Kidney epithelial cell (primary cell): ENCODE data around the gene SMIM3. TPM values are rescaled to one million over a fixed set of nuclear protein-coding genes. Genes with fewer than 3 reads are reported as not detected.

Experiments used
- DNase-seq: peaks from one replicate; pipeline ENCODE4 v3.0.0-alpha.2; 2010; ENCODE audit warnings: low read depth
- H3K27me3 ChIP-seq: 2 replicates; pipeline ENCODE4 v1.6.0; 2011; ENCODE audit warnings: low read length; ENCODE audit not compliant: control insufficient read depth, insufficient read depth
- H3K36me3 ChIP-seq: 2 replicates; pipeline ENCODE4 v1.5.1; 2011; ENCODE audit warnings: low read length; ENCODE audit not compliant: control insufficient read depth, insufficient read depth
- H3K4me3 ChIP-seq: 2 replicates; pipeline ENCODE4 v1.5.1; 2011; ENCODE audit warnings: low read depth, mild to moderate bottlenecking, control low read depth, low read length
- CTCF ChIP-seq: IDR thresholded peaks from 2 replicates; pipeline ENCODE4 v1.5.1; 2011; ENCODE audit warnings: mild to moderate bottlenecking, moderate library complexity, low read length, control low read depth, inconsistent platforms; ENCODE audit not compliant: insufficient read depth, poor library complexity, severe bottlenecking
- total RNA-seq: library from RNA; depleted of rRNA; stranded (reverse); fragments of >200 nt; gene quantifications from 2 replicates; pipeline ENCODE4 v1.2.3, GENCODE V29; 2015

The SMIM3 gene
- 9.7 and 9.8 TPM in 2 replicates for total RNA-seq

GRCh38 chr5:150778517-150779396, at the start of gene SMIM3:
TSS of gene SMIM3 (plus strand) at chr5:150778757. CDS start at chr5:150795441, 16,684 bp downstream.
- no peaks in the 10 kb centered on the region for H3K27me3 ChIP-seq
- TF ChIP-seq CTCF = peak; percentile 62
- DNase-seq = no peak
- no peaks in the 10 kb centered on the region for H3K36me3 ChIP-seq
- H3K4me3 ChIP-seq = peak within 1 kb of the TSS; percentile 56

- Histone ChIP-seq H3K27me3 (no peaks in the 10 kb centered on the region), H3K4me3 (no peak overlapping the region), H3K36me3 (peaks cover 6% of the 10 kb centered on the region)
- TF ChIP-seq CTCF = no peak
- no peak for DNase-seq
Measured at GRCh38 chr5:150729859-150730258, 48.7 kb upstream of the SMIM3 start.

- DNase-seq = no peak
- TF ChIP-seq CTCF = no peak
- peaks cover 6% of the 10 kb centered on the region for H3K36me3 ChIP-seq
- H3K27me3 ChIP-seq = no peaks in the 10 kb centered on the region
- no peak overlapping the region for H3K4me3 ChIP-seq
Measured at GRCh38 chr5:150731669-150732242, 46.8 kb upstream of the SMIM3 start.

GRCh38 chr5:150734579-150735384, 43.8 kb upstream of the SMIM3 start:
- DNase-seq = no peak
- Histone ChIP-seq H3K4me3 (no peak overlapping the region), H3K27me3 (no peaks in the 10 kb centered on the region), H3K36me3 (peaks cover 4% of the 10 kb centered on the region)
- TF ChIP-seq CTCF = no peak

- no peak for TF ChIP-seq CTCF
- H3K36me3 ChIP-seq = peaks cover 4% of the 10 kb centered on the region
- no peak overlapping the region for H3K4me3 ChIP-seq
- no peak for DNase-seq
- no peaks in the 10 kb centered on the region for H3K27me3 ChIP-seq
Measured at GRCh38 chr5:150738862-150739261, 39.7 kb upstream of the SMIM3 start.
